LNCAP (cell line): ENCODE data around the gene APOBR.

Source experiments
- CTCF ChIP-seq: fragments of 450-650 bp; IDR thresholded peaks from 2 replicates; pipeline ENCODE4 v1.5.1; 2017; ENCODE audit warnings: mild to moderate bottlenecking

Gene APOBR

GRCh38 chr16:28531777-28532744, 37.6 kb downstream of the APOBR start:
- no peak for TF ChIP-seq CTCF

- TF ChIP-seq CTCF, result no peak
Measured at GRCh38 chr16:28532940-28533647, 38.7 kb downstream of the APOBR start.

GRCh38 chr16:28534542-28535373, 40.3 kb downstream of the APOBR start:
- TF ChIP-seq CTCF, result no peak

GRCh38 chr16:28537076-28537475, 42.6 kb downstream of the APOBR start:
- no peak for TF ChIP-seq CTCF

- TF ChIP-seq CTCF, result no peak
Measured at GRCh38 chr16:28537964-28538732, 43.7 kb downstream of the APOBR start.

GRCh38 chr16:28538733-28539596, 44.5 kb downstream of the APOBR start, which contains the start of gene NUPR1:
NUPR1 (minus strand) TSS chr16:28538974; CDS start chr16:28538907, 67 bp downstream.
- no peak for TF ChIP-seq CTCF
